Activated naive CD4-positive, alpha-beta T cell treated with anti-CD3 and anti-CD28 coated beads, Interleukin-2, amount 50 U/mL, for 24 hours (primary cell): Measurements from ENCODE around the gene ANKRD6.
"Not testable (repeated sequence)": the region's sequence is repeated elsewhere in the genome, so short reads cannot be mapped to it uniquely, and the experiment has no call there.

Source experiments
- H3K27ac Mint-ChIP-seq: one replicate; pipeline ENCODE4 v1.8.0; 2021; ENCODE audit warnings: mild to moderate bottlenecking, mixed read lengths
- H3K27me3 Mint-ChIP-seq: one replicate; pipeline ENCODE4 v1.8.0; 2021; ENCODE audit warnings: mixed read lengths
- H3K36me3 Mint-ChIP-seq: one replicate; pipeline ENCODE4 v1.8.0; 2021; ENCODE audit warnings: mixed read lengths
- H3K4me1 Mint-ChIP-seq: one replicate; pipeline ENCODE4 v1.8.0; 2021; ENCODE audit warnings: mixed read lengths
- H3K4me3 Mint-ChIP-seq: one replicate; pipeline ENCODE4 v1.8.0; 2021; ENCODE audit warnings: mild to moderate bottlenecking, mixed read lengths
- H3K9me3 Mint-ChIP-seq: one replicate; pipeline ENCODE4 v1.8.0; 2021; ENCODE audit warnings: mixed read lengths

ANKRD6 gene

DNA sequence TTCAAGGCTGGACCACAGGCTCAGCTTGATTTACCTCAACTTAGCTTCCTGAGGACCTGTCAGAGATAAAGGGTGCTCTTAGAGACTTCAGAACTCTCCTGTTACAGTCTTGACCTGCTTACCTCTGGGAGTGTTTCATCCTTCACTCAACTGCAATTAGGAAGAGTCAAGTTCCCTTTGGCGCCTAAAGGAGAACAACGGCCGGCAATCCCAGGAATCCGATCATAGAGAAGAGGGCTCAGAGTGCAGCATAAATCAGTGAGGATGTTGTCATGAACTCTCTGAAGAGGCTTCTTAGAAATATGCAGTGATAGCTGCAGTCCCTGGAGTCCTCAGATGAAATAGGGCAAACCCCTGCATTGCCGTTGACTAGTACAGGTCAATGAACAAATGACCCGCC, 169.2 kb downstream of the ANKRD6 start:
- H3K4me1 Mint-ChIP-seq, result no peaks in the 10 kb centered on the region
- H3K27me3 Mint-ChIP-seq, result no peaks in the 10 kb centered on the region
- H3K4me3 Mint-ChIP-seq, result no peak overlapping the region
- H3K36me3 Mint-ChIP-seq, result no peaks in the 10 kb centered on the region
- H3K27ac Mint-ChIP-seq, result no peak overlapping the region
- no peaks in the 10 kb centered on the region for H3K9me3 Mint-ChIP-seq

DNA sequence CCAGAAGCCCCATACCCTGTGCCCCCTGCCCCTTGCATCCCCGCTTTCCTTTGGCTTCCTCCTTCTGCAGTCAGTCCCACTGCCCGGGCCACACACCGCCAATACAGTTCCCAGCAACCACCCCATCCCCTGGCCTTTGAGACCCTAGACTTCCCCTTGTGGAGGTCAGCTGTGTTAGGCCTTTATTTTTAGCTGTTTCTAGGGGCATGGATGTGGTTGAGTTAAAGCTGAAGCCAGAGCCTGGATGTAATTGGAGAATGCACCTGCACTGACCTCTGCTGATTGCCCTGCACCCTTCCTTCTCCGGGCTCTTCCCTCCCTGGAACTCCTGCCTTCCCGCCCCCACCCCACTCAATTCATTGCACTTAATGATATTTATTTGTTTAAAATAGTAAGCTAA, 171.7 kb downstream of the ANKRD6 start:
- Mint-ChIP-seq H3K36me3 (no peaks in the 10 kb centered on the region), H3K4me3 (no peak overlapping the region), H3K27me3 (no peaks in the 10 kb centered on the region), H3K9me3 (no peaks in the 10 kb centered on the region), H3K27ac (no peak overlapping the region), H3K4me1 (no peaks in the 10 kb centered on the region)

DNA sequence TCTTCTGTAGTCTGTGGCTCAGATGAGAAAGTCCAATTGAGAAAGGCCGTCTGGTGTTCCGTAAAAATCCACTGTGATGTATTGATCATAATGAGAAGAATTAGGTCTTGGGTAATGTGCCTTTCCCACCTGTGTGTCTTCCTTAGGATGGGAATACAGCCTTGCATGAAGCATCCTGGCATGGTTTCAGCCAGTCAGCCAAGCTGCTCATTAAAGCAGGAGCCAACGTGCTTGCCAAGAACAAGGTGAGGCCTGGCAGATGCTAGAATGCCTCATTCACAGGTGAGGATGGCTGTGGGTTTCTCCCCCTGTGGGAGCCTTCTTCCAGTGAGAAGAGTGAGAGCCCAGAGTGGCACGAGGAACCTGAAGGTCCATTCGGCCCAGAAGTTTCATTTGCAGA, 172.9 kb downstream of the ANKRD6 start:
- H3K27ac Mint-ChIP-seq, result no peak overlapping the region
- no peak overlapping the region for H3K4me3 Mint-ChIP-seq
- no peaks in the 10 kb centered on the region for H3K9me3 Mint-ChIP-seq
- H3K4me1 Mint-ChIP-seq, result no peaks in the 10 kb centered on the region
- H3K27me3 Mint-ChIP-seq, result no peaks in the 10 kb centered on the region
- no peaks in the 10 kb centered on the region for H3K36me3 Mint-ChIP-seq

DNA sequence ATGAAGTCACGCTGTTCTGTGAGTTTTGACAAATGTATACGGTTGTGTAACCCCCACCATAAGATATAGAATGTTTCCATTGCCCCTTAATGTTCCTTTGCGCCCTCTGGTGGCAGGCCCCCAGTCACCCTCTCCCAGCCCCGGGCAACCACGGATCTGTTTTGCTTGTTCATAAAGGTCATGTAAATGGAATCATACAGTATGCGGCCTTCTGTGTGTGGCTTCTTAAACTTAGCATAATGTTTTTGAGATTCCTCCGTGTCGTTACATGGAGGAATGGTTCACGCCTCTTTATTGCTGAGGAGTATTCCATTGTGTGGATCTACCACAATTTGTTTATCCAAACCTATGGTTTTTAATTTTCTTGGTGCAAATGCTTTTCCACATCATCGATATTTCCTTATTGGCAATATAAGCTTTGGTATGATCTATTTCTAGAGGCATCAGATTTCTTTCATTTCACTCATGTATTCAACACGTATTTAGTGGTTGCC, 177.2 kb downstream of the ANKRD6 start:
- Mint-ChIP-seq H3K4me1 (no peaks in the 10 kb centered on the region), H3K36me3 (no peaks in the 10 kb centered on the region), H3K27ac (peak overlapping the region; percentile 49), H3K4me3 (no peak overlapping the region), H3K27me3 (no peaks in the 10 kb centered on the region), H3K9me3 (no peaks in the 10 kb centered on the region)

DNA sequence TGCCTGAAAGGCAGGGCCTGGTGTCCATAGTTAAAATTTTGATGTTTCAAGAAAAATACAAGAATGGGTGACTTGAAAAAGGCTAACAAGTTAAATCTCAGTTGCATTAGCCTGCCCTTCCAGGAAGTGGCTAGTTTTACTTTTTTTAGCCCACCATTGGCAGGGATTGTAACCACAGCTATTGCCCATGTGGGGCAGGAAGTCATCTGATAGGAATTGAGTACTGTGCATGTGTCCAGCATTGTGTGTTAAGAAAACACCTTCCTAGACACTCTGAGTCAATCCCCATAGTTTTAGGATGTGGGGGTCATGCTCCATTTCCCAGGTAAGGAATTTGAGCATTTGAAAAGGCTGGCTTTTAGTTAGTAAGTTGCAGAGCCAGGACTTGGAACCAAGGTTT, 178.7 kb downstream of the ANKRD6 start:
- H3K9me3 Mint-ChIP-seq, result no peaks in the 10 kb centered on the region
- H3K27me3 Mint-ChIP-seq, result no peaks in the 10 kb centered on the region
- no peaks in the 10 kb centered on the region for H3K4me1 Mint-ChIP-seq
- H3K27ac Mint-ChIP-seq, result no peak overlapping the region
- no peak overlapping the region for H3K4me3 Mint-ChIP-seq
- H3K36me3 Mint-ChIP-seq, result no peaks in the 10 kb centered on the region

DNA sequence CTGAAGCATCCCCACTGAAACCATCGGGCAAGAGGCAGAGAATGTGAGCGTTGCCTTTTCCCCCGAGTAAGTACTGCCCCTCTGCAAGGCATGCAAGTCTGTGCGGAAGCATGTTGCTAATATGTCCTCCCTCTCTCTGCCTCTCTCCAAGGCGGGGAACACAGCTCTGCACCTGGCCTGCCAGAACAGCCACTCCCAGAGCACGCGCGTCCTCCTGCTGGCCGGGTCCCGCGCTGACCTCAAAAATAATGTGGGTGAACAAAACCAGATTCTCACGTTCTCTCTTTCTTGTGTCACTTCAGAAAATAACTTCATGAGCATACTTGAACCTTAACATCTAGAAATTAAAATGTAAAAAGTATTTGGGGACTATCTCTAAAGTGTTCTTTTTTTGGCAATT, 179.2 kb downstream of the ANKRD6 start:
- Mint-ChIP-seq H3K36me3 (no peaks in the 10 kb centered on the region), H3K9me3 (no peaks in the 10 kb centered on the region), H3K4me1 (no peaks in the 10 kb centered on the region), H3K27ac (no peak overlapping the region), H3K27me3 (no peaks in the 10 kb centered on the region), H3K4me3 (no peak overlapping the region)

DNA sequence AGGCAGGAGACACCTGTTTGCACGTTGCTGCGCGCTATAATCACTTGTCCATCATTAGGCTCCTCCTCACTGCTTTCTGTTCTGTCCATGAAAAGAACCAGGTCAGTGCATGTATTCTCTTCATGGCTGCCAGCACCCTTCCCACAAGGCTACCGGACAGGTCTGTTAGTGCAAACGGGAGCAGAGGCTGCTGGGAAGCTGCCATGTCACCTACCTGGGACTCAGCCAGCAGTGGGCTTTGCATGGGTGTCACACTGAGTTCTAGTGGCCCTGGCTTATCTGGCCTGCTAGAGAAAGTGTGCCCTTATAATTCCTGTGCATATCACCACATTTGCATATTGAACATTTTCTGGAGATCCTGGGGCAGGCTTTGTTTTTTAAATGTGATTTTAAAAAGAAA, 180.8 kb downstream of the ANKRD6 start:
- Mint-ChIP-seq H3K27me3 (no peaks in the 10 kb centered on the region), H3K4me3 (no peak overlapping the region), H3K36me3 (no peaks in the 10 kb centered on the region), H3K27ac (no peak overlapping the region), H3K9me3 (no peaks in the 10 kb centered on the region), H3K4me1 (no peaks in the 10 kb centered on the region)

DNA sequence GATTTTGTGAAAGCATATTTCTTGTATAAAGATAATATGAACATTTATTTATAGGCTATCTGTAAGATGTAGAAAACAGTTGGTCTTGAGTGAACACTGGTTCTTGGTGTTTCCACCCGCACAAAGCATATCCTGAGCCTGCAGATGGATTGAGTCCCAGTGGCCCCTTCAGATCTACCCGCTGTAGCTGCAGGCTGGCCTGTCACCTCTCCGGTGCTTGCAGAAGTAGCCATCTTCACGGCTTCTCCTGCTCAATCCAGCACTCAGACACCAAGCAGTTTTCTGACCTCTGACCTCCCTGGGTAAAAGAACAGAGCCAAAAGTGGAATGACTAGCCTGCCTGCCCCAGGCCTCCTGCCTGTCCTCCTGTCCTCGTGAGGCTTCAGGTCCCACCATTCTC, 182.9 kb downstream of the ANKRD6 start:
- H3K27me3 Mint-ChIP-seq, result no peaks in the 10 kb centered on the region

DNA sequence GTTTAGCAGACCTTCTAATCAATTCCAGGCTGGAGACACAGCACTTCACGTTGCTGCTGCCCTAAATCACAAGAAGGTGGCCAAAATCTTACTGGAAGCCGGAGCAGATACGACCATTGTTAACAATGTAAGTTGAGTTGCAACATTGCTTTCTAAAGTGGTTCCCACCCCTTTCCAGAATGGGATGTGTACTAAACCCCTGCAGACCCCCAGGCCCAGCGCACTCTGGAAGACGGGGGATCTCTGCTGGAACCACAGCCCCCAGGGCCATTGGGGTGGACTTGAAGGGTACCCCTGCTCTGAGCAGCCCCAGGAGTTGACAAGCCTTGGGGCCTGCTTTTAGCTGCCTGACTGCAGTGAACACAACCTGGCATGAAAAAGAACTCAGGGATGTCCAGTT, 183.6 kb downstream of the ANKRD6 start:
- Mint-ChIP-seq H3K36me3 (peaks cover 2% of the 10 kb centered on the region), H3K27me3 (no peaks in the 10 kb centered on the region), H3K4me3 (no peak overlapping the region), H3K27ac (no peak overlapping the region), H3K4me1 (no peaks in the 10 kb centered on the region), H3K9me3 (no peaks in the 10 kb centered on the region)

More for the DNA sequence above, 182.9 kb downstream of the ANKRD6 start:
- H3K9me3 Mint-ChIP-seq, result no peaks in the 10 kb centered on the region
- H3K27ac Mint-ChIP-seq, result no peak overlapping the region
- peaks cover 2% of the 10 kb centered on the region for H3K36me3 Mint-ChIP-seq
- no peak overlapping the region for H3K4me3 Mint-ChIP-seq
- H3K4me1 Mint-ChIP-seq, result no peaks in the 10 kb centered on the region

DNA sequence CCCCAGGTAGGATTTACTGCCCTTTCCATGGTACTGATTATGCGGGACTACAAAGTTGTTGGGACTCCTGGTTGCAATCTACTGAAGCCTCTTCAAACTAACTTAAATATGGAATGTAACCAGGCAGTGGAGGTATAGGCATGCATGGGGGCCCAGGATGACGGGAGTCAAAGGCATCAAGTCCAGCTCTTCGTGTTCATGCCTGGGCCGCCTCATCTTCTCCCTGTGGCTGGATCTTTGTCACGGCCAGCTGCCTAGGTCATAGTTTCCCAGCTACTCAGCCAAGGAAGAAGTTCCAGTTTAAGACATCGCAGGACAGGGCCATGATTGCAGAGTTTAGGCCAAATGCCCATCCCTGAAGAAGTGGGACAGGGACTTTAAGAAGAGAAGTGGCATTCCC, 185.1 kb downstream of the ANKRD6 start:
- Mint-ChIP-seq H3K27ac (no peak overlapping the region), H3K4me1 (no peaks in the 10 kb centered on the region), H3K27me3 (no peaks in the 10 kb centered on the region), H3K4me3 (no peak overlapping the region), H3K9me3 (no peaks in the 10 kb centered on the region), H3K36me3 (peaks cover 4% of the 10 kb centered on the region)

DNA sequence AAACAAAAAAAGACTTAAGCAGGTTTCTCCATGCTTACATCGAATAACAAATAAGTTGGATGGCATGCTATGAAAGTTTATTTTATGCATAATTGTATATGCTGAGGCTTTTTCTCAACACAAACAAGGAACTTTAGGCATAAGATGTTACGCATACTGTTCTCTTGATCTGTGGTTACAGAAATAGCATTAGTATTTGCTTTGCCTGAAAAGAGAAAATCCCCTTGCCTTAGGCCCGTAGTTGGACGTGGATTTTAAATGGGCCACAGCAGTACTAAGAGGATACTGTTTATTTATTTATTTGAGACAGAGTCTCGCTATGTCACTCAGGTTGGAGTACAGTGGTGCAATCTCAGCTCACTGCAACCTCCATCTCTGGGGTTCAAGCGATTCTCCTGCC, 186.6 kb downstream of the ANKRD6 start:
- H3K9me3 Mint-ChIP-seq, result no peaks in the 10 kb centered on the region
- H3K4me3 Mint-ChIP-seq, result no peak overlapping the region
- no peaks in the 10 kb centered on the region for H3K27me3 Mint-ChIP-seq
- no peaks in the 10 kb centered on the region for H3K4me1 Mint-ChIP-seq
- H3K36me3 Mint-ChIP-seq, result peaks cover 6% of the 10 kb centered on the region
- no peak overlapping the region for H3K27ac Mint-ChIP-seq

DNA sequence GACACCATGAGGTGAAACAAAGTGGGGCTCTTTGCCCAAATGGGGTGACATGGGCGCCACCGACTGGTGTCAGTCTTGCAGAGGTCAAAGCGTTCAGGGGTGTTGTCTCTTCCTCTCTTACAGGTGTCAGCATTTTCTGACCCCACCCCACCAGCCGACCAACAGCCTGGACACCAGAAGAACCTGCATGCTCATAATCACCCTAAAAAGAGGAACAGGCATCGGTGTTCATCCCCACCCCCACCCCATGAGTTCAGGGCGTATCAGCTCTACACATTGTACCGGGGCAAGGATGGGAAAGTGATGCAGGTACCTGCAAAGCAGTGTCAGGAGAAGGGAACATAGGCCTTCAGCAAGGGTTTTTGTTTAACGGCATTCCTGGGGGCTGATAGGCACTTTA, 190.8 kb downstream of the ANKRD6 start:
- Mint-ChIP-seq H3K4me1 (no peaks in the 10 kb centered on the region), H3K27ac (no peak overlapping the region), H3K9me3 (no peaks in the 10 kb centered on the region), H3K4me3 (no peak overlapping the region), H3K27me3 (no peaks in the 10 kb centered on the region), H3K36me3 (peaks cover 7% of the 10 kb centered on the region)

DNA sequence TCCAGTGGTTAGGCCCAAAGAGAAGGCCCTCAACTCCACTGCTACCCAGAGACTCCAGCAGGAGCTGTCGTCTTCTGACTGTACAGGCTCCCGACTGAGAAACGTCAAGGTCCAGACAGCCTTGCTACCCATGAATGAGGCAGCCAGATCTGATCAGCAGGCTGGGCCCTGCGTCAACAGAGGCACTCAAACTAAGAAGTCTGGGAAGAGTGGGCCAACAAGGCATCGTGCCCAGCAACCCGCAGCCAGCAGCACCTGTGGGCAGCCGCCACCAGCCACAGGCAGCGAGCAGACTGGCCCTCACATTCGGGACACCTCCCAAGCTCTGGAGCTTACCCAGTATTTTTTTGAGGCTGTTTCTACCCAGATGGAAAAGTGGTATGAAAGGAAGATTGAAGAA, 197.5 kb downstream of the ANKRD6 start:
- Mint-ChIP-seq H3K4me3 (no peak overlapping the region), H3K36me3 (peaks cover 8% of the 10 kb centered on the region), H3K27me3 (no peaks in the 10 kb centered on the region), H3K9me3 (no peaks in the 10 kb centered on the region), H3K4me1 (peaks cover 7% of the 10 kb centered on the region), H3K27ac (no peak overlapping the region)

DNA sequence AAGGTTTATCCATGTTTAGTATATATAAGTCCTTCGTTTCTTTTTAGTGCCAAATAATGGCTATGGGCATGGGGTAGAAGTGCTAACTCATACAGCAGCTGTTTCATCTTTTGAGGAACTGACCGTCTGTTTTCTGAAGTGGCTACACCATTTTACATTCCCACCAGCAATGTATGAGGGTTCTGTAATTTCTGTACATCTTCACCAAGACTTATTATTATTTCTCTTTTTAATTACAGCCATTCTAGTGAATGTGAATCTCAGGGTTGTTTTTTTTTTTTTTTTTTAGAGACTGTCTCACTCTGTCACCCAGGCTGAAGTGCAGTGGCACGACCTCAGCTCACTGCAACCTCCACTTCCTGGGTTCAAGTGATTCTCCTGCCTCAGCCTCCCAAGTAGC, 203.5 kb downstream of the ANKRD6 start:
- not testable (repeated sequence) for H3K27ac Mint-ChIP-seq, H3K27me3 Mint-ChIP-seq, H3K9me3 Mint-ChIP-seq
- peaks cover 25% of the 10 kb centered on the region for H3K36me3 Mint-ChIP-seq
- H3K4me1 Mint-ChIP-seq, result peaks cover 44% of the 10 kb centered on the region
- H3K4me3 Mint-ChIP-seq, result peak overlapping the region; percentile 33

DNA sequence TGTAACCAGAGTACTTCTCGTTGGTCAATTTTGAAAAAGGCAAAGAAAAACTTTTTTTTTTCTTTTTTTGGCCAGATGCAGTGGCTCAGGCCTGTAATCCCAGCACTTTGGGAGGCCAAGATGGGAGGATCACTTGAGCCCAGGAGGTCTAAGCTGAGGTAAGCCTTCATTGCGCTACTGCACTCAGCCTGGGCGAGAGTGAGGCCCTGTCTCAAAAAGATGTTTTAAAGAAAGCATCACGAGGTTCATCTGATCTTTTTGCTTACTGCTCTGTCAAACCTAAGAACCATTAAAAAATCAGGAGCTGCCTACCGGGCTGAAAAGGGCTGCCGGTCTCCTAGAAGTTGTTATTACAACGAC, 205.0 kb downstream of the ANKRD6 start:
- Mint-ChIP-seq H3K9me3 (no peaks in the 10 kb centered on the region), H3K4me3 (peak overlapping the region; percentile 92), H3K36me3 (peaks cover 25% of the 10 kb centered on the region), H3K27me3 (no peaks in the 10 kb centered on the region), H3K4me1 (peaks cover 44% of the 10 kb centered on the region), H3K27ac (peak overlapping the region; percentile 100)

DNA sequence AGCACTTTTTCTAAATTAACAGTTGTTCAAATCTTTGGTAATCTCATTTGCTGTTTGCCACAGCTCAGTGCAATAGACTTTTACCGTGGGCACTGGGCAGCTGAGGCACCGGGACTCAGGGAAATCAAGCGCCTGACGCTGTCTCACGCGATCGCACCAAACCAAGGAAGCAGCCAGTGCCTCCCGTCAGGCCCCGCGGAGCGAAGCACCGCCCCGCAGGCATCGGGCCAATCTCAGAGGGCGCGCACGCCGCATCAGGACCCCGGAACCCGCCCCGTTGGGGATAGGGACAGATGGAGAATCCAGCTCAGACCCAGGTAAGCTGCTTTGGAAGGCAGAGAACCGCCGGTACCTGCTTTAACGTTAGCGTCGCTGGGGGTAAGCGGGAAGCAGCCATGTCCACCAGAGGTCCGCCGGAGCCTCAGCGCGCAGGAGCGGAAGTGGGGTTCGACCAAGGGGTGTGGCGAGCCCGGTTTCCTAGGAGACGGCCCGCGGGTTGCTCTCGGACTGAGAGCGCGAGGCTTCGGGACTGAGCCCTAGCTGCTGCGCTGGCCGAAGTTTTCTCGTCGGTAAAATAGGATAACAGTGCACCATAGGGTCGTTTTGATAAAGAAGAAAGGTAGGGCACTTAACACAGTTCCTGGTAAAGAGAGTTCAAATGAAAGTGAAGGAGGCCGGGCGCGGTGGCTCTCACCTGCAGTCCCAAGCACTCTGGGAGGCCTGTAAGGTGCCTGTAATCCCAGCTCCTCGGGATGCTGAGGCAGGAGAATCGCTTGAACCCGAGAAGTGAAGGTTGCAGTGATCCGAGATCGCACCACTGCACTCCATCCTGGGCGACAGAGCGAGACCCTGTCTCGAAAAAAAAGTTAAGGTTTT, 205.6 kb downstream of the ANKRD6 start, which contains the start of gene LYRM2:
Gene LYRM2, minus strand, starts transcription at position 428 of the 876 bp plus-strand sequence. Its CDS starts 31 bp downstream, at position 397.
- Mint-ChIP-seq H3K27ac (peak within 1 kb of the TSS; percentile 100), H3K9me3 (no peaks in the 10 kb centered on the region), H3K27me3 (no peaks in the 10 kb centered on the region), H3K4me3 (peak within 1 kb of the TSS; percentile 92), H3K4me1 (peaks cover 44% of the 10 kb centered on the region), H3K36me3 (peaks cover 25% of the 10 kb centered on the region)

DNA sequence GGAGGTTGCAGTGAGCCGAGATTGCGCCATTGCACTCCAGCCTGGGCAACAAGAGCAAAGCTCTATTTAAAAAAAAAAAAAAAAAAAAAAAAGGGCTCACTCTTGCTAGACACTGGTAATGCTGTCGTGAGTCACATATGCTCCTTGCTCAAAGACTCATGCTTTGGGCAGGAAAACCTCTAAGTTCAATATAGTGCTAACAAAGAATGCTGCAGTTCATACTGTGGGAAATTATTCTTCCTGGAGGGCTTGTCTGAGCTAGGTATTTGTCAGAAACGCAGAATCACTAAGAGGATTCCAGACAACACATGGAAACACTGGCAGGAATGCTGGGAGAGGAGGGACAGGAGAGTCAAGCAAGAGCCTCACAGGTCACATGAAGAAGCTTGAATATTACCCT, 207.9 kb downstream of the ANKRD6 start:
- H3K27ac Mint-ChIP-seq, result no peak overlapping the region
- no peaks in the 10 kb centered on the region for H3K27me3 Mint-ChIP-seq
- H3K4me1 Mint-ChIP-seq, result peaks cover 34% of the 10 kb centered on the region
- H3K36me3 Mint-ChIP-seq, result peaks cover 20% of the 10 kb centered on the region
- H3K9me3 Mint-ChIP-seq, result no peaks in the 10 kb centered on the region
- no peak overlapping the region for H3K4me3 Mint-ChIP-seq
